Body of pancreas (tissue), 4 donors: Measurements from ENCODE around the gene ZC3H12C. TPM values are rescaled to one million over a fixed set of nuclear protein-coding genes. Genes with fewer than 3 reads are reported as not detected.

Experiments
- ATAC-seq: fragments of 150-250 bp; one replicate; pipeline ENCODE4 v1.9.1; 2016
- DNase-seq, 4 donors: peaks; one replicate each; pipeline ENCODE4 v3.0.0-alpha.2; 2019
- H3K27ac ChIP-seq, 4 donors: fragments of 200-600 bp; sonication (generic); 1 replicate in 3 of 4; 2 replicates in 1 of 4; pipeline versions ENCODE4 v1.5.1 to v1.6.1; 2016 to 2019; ENCODE audit warnings: mild to moderate bottlenecking in 1 of 4, mixed read lengths in 1 of 4, moderate library complexity in 1 of 4
- H3K27me3 ChIP-seq, 2 donors: fragments of 200-600 bp; sonication (generic); one replicate each; pipeline ENCODE4 v1.6.0; 2016; ENCODE audit warnings: mild to moderate bottlenecking in 1 of 2
- H3K36me3 ChIP-seq, 2 donors: fragments of 200-600 bp; sonication (generic); replicated peaks in 1 of 2; 2 replicates each; pipeline ENCODE4 v1.5.1; 2016; ENCODE audit warnings: low read depth in 2 of 2; ENCODE audit not compliant: insufficient read depth in 1 of 2
- H3K4me1 ChIP-seq: fragments of 200-600 bp; sonication (generic); one replicate; pipeline ENCODE4 v1.6.0; 2016
- H3K4me3 ChIP-seq, 2 donors: fragments of 200-600 bp; sonication (generic); 1 replicate in 1 of 2; 2 replicates in 1 of 2; pipeline ENCODE4 v1.5.1; 2016 to 2019
- H3K9me3 ChIP-seq, 3 donors: fragments of 200-600 bp; sonication (generic); 1 replicate in 2 of 3; 2 replicates in 1 of 3; pipeline ENCODE4 v1.5.1; 2016
- POLR2A ChIP-seq, 3 donors: fragments of 450-650 bp; IDR thresholded peaks; one replicate each; pipeline ENCODE4 v1.6.1; 2016; ENCODE audit warnings: antibody characterized with exemption in 3 of 3, mild to moderate bottlenecking in 2 of 3
- WGBS, 2 donors: methylation state at CpG; one replicate each; pipeline ENCODE4 v1.1.5; 2017; 5-methylcytosine and 5-hydroxymethylcytosine counted together
- intact Hi-C: fragments of 100-400 bp; cut with DNase I; formaldehyde crosslinking; loops from one replicate; pipeline ENCODE4 v1.15.1; 2023
- total RNA-seq, 2 donors: library from RNA; depleted of rRNA; stranded (reverse); fragments of >200 nt; gene quantifications; one replicate each; pipeline ENCODE4 v1.1.0, GENCODE V29; 2016
- TF ChIP-seq, protein P1 (sequence below), 7 experiments: fragments of 450-650 bp in 4 of 7; fragments of 200-600 bp in 3 of 7; sonication (generic) in 3 of 7; IDR thresholded peaks; one replicate each; pipeline ENCODE4 v1.5.1; 2016 to 2019; ENCODE audit warnings: antibody characterized with exemption in 7 of 7

Gene ZC3H12C
- total RNA-seq, 2 donors from 2014 or later: 7.3 to 7.8 TPM

DNA sequence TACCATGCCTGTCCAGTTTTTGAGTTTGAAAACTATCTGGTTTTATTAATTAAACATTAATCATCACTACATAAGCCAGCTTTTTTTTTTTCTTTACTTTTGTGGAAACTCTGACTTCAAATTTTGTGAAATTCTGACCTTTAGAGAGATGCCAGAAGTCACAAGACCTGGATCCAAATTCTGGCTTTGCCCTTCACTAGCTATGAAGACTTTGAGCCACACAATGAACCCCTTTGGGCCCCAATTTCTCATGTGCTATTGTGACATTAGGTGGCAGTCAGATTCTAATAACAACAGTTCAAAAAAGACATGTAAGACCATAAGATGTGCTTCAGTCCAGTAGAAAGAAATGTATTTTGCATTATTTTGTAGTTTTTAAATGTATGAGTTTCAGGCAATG, 60.3 kb downstream of the ZC3H12C start:
- TF ChIP-seq, protein P1, sequence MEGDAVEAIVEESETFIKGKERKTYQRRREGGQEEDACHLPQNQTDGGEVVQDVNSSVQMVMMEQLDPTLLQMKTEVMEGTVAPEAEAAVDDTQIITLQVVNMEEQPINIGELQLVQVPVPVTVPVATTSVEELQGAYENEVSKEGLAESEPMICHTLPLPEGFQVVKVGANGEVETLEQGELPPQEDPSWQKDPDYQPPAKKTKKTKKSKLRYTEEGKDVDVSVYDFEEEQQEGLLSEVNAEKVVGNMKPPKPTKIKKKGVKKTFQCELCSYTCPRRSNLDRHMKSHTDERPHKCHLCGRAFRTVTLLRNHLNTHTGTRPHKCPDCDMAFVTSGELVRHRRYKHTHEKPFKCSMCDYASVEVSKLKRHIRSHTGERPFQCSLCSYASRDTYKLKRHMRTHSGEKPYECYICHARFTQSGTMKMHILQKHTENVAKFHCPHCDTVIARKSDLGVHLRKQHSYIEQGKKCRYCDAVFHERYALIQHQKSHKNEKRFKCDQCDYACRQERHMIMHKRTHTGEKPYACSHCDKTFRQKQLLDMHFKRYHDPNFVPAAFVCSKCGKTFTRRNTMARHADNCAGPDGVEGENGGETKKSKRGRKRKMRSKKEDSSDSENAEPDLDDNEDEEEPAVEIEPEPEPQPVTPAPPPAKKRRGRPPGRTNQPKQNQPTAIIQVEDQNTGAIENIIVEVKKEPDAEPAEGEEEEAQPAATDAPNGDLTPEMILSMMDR (IDR thresholded peaks at IDR 0.05): no peak
- no peak for TF ChIP-seq POLR2A (IDR thresholded peaks at IDR 0.05)

DNA sequence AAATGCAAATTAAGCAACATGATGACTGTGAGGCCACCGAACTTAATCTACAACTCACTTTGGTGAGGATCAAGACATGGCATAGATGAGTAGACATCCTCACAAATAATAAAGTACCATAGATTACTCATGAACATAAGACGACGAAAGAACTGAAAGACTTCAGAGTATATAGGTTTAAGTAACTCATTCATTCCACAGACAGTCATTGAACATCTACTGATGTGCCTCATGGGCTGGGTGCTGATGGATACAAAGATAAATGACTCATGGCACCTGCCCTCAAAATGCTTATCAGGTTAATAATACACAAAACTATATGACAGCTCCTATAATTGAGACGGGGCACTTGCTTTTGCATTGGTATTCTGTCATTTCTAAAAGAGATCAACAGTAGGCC, 63.3 kb downstream of the ZC3H12C start:
- H3K36me3 ChIP-seq: peaks cover 0 to 3% of the 10 kb centered on the region in 2 donors
- H3K4me1 ChIP-seq: no peaks in the 10 kb centered on the region
- intact Hi-C loops: no loop called here
- H3K27me3 ChIP-seq: no peaks in the 10 kb centered on the region
- H3K27ac ChIP-seq: no peak overlapping the region
- H3K4me3 ChIP-seq: no peak overlapping the region
- 81 to 84% methylated on average over 4 of the region's 4 CpGs for WGBS, 2 donors
- H3K9me3 ChIP-seq: no peaks in the 10 kb centered on the region
- ATAC-seq (no peak), DNase-seq (no peak)
- TF ChIP-seq, protein P1 (IDR thresholded peaks at IDR 0.05): no peak
- no peak for TF ChIP-seq POLR2A (IDR thresholded peaks at IDR 0.05)

More for the DNA sequence above, 60.3 kb downstream of the ZC3H12C start:
- ATAC-seq (no peak), DNase-seq (no peak)
- Histone ChIP-seq H3K4me1 (no peaks in the 10 kb centered on the region), H3K27ac (no peak overlapping the region), H3K27me3 (no peaks in the 10 kb centered on the region), H3K9me3 (no peaks in the 10 kb centered on the region), H3K4me3 (no peak overlapping the region), H3K36me3 (no peaks in the 10 kb centered on the region)
- intact Hi-C loops: no loop called here

DNA sequence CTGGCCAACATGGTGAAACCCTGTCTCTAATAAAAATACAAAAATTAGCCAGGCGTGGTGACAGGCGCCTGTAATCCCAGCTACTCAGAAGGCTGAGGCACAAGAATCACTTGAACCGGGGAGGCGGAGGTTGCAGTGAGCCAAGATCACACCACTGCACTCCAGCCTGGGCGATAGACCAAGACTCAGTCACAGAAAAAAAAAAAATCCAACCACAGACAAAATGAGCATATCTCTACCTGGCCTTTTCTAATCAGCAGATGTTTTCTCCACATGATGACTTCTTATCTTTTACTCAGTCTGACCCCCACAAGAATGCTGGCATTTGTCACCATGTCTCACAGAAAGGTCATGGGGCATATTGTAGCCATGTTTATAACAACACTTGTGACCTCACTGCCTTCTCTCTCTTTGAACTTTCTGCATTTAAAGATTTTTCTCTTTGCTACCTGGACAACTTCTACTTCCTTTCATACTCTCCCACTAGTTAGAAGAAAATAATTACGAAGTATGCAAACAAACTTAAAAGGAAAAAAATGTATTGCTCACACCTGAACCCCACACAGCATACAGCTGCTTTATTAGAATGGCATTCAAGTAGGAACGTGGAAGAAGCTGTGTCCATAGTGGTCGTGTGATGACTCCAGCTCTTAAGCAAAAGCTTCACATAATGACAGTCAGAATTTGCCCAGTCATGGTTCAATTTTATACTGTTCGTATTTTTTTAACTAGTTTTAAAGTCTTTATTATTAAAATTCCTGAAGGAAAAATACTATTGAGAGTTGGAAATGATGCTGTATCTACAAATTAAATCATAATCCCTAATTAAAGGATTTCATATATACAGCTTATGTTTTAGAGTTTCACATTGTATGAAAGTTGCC, 65.4 kb downstream of the ZC3H12C start:
- 84% methylated on average over 9 of the region's 9 CpGs for WGBS, 2 donors
- intact Hi-C loops: no loop called here
- H3K4me1 ChIP-seq: no peaks in the 10 kb centered on the region
- no peak for ATAC-seq
- DNase-seq: no peak
- H3K9me3 ChIP-seq: no peaks in the 10 kb centered on the region
- H3K27ac ChIP-seq: no peak overlapping the region
- H3K36me3 ChIP-seq: peaks cover 3 to 8% of the 10 kb centered on the region in 2 donors
- no peaks in the 10 kb centered on the region for H3K27me3 ChIP-seq
- TF ChIP-seq POLR2A (IDR thresholded peaks at IDR 0.05): no peak
- TF ChIP-seq, protein P1 (IDR thresholded peaks at IDR 0.05): no peak
- no peak overlapping the region for H3K4me3 ChIP-seq

DNA sequence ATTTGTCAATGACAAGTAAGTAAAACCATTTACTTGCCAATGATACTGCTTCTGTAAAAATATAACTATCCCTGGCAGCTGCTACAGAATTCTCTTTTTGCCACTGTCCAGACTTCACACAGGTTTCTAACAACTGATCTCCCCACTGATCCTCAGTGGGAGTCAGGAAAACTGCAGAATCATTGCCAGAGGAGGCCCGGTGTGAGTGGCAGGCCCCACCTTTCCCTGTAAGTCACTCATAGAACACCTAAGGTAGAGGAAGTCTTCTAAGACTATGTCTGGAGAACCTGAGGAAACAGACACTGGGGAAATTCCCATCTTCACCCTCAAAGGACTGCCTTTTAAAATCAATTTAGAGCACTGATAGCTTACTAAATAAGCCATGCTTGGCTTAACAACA, 66.3 kb downstream of the ZC3H12C start:
- Histone ChIP-seq H3K4me1 (no peaks in the 10 kb centered on the region), H3K4me3 (no peak overlapping the region), H3K36me3 (peaks cover 3 to 9% of the 10 kb centered on the region in 2 donors), H3K27me3 (no peaks in the 10 kb centered on the region), H3K27ac (peak overlapping the region in 2 of 4 donors; percentile 1 to 17), H3K9me3 (no peaks in the 10 kb centered on the region)
- ATAC-seq (no peak), DNase-seq (no peak)
- WGBS, 2 donors: 67% methylated on average over 1 of the region's 1 CpG
- intact Hi-C loops: no loop called here
- TF ChIP-seq, protein P1 (IDR thresholded peaks at IDR 0.05): no peak
- no peak for TF ChIP-seq POLR2A (IDR thresholded peaks at IDR 0.05)

DNA sequence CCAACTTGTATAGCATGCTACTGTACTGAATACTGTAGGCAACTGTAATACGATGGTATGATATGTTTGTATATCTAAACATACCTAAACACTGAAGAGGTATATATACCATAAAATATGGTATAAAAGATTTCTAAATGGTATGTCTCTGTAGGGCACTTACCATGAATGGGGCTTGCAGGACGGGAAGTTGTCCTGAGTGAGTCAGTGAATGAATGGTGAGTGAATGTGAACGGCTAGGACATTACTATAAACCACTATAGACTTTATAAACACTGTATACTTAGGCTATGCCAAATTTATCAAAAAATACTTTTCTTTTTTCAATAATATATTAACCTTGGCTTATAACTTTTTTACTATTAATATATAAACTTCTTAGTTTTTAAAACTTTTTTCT, 66.8 kb downstream of the ZC3H12C start:
- Histone ChIP-seq H3K27me3 (no peaks in the 10 kb centered on the region), H3K27ac (peak overlapping the region in 1 of 4 donors; percentile 1), H3K4me3 (no peak overlapping the region), H3K4me1 (no peaks in the 10 kb centered on the region), H3K36me3 (peaks cover 6 to 9% of the 10 kb centered on the region in 2 donors), H3K9me3 (no peaks in the 10 kb centered on the region)
- no peak for DNase-seq
- no peak for TF ChIP-seq POLR2A (IDR thresholded peaks at IDR 0.05)
- TF ChIP-seq, protein P1 (IDR thresholded peaks at IDR 0.05): no peak
- intact Hi-C loops: no loop called here
- no peak for ATAC-seq
- 93 to 94% methylated on average over 3 of the region's 3 CpGs for WGBS, 2 donors
